ENCODE data around the gene TRIM22.
"Not testable (repeated sequence)": the region's sequence is repeated elsewhere in the genome, so short reads cannot be mapped to it uniquely, and the experiment has no call there.

- TF ChIP-seq CTCF, POLR2A (IDR thresholded peaks at IDR 0.05): not testable (repeated sequence)
Observed at GRCh38 chr11:5682890-5683441, 6.6 kb upstream of the TRIM22 start.

Data from uterus (tissue), 2 donors.